ENCODE data around the gene CPEB4. TPM values are rescaled to one million over a fixed set of nuclear protein-coding genes. Genes with fewer than 3 reads are reported as not detected.

CPEB4 gene
- total and polyA plus RNA-seq, 9 of the 15 experiments (the other 6 are each of a cell fraction or from before 2014, with no cell fraction given), result 7.4 to 21.3 (median 12.4) TPM

DNA sequence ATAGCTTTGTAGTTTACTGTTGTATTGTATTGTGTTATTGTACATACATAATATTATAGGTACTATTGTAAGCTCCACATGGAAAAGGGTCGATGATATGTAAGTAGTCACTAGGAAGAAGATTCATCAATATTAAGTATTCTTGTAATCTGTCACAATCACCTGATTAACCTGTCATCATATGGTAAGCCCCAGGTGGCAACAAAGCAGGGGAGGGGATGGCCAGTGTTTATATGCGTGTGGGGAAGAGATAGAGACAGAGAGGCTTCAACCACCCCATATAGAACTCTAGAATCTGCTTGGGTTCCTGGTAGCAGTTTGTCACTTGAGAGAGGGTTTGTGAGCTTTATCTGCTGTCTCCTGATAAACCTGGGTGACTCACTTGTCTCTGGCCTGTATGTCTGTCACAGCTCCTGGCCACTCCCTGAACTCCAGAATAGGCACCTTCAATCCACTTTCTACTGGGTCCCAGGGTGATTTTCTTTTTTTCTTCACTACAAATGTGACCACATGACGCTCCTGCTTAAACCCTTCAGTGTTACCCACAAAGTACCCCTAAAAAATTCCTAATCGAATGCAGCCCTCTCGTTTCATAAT lies 48.9 kb upstream of the CPEB4 start (continued):
- no peak for TF ChIP-seq PHF8 (IDR thresholded peaks at IDR 0.05; ENCODE audit: borderline replicate concordance, low read length)
- TF ChIP-seq GATAD2A (IDR thresholded peaks at IDR 0.05), result peak; percentile 90
- TF ChIP-seq TCF3 (CRISPR knock-in tag; IDR thresholded peaks at IDR 0.05), result peak; percentile 98
- TF ChIP-seq HLTF (IDR thresholded peaks at IDR 0.05), result peak; percentile 89
- TF ChIP-seq, protein P1, sequence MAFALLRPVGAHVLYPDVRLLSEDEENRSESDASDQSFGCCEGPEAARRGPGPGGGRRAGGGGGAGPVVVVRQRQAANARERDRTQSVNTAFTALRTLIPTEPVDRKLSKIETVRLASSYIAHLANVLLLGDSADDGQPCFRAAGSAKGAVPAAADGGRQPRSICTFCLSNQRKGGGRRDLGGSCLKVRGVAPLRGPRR (CRISPR knock-in tag; IDR thresholded peaks at IDR 0.05), result no peak
- no peak for TF ChIP-seq ZNF609 (CRISPR knock-in tag; IDR thresholded peaks at IDR 0.05; ENCODE audit: borderline replicate concordance)
- no peak for TF ChIP-seq HEY1 (CRISPR knock-in tag; IDR thresholded peaks at IDR 0.05; ENCODE audit: borderline replicate concordance)
- TF ChIP-seq ARID4B (CRISPR knock-in tag; IDR thresholded peaks at IDR 0.05), result 0 out of 2 replicates have a peak, but pooled peaks have one; percentile 41
- TF ChIP-seq, protein P2, sequence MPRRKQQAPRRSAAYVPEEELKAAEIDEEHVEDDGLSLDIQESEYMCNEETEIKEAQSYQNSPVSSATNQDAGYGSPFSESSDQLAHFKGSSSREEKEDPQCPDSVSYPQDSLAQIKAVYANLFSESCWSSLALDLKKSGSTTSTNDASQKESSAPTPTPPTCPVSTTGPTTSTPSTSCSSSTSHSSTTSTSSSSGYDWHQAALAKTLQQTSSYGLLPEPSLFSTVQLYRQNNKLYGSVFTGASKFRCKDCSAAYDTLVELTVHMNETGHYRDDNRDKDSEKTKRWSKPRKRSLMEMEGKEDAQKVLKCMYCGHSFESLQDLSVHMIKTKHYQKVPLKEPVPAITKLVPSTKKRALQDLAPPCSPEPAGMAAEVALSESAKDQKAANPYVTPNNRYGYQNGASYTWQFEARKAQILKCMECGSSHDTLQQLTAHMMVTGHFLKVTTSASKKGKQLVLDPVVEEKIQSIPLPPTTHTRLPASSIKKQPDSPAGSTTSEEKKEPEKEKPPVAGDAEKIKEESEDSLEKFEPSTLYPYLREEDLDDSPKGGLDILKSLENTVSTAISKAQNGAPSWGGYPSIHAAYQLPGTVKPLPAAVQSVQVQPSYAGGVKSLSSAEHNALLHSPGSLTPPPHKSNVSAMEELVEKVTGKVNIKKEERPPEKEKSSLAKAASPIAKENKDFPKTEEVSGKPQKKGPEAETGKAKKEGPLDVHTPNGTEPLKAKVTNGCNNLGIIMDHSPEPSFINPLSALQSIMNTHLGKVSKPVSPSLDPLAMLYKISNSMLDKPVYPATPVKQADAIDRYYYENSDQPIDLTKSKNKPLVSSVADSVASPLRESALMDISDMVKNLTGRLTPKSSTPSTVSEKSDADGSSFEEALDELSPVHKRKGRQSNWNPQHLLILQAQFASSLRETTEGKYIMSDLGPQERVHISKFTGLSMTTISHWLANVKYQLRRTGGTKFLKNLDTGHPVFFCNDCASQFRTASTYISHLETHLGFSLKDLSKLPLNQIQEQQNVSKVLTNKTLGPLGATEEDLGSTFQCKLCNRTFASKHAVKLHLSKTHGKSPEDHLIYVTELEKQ (CRISPR knock-in tag; IDR thresholded peaks at IDR 0.05), result no peak
- no peak for TF ChIP-seq ELF1 (tag; IDR thresholded peaks at IDR 0.05)
- TF ChIP-seq MCM3 (IDR thresholded peaks at IDR 0.05), result no peak
- peak; percentile 99 for TF ChIP-seq MEIS2 (IDR thresholded peaks at IDR 0.05; ENCODE audit: partially characterized antibody)
- TF ChIP-seq NFE2L1 (tag; IDR thresholded peaks at IDR 0.05; ENCODE audit: borderline replicate concordance, low read depth), result no peak
